ENCODE measurements around the gene SLC35E3. TPM values are rescaled to one million over a fixed set of nuclear protein-coding genes. Genes with fewer than 3 reads are reported as not detected.

The SLC35E3 gene
- total RNA-seq, 2 donors from 2014 or later = 0.95 to 14.1 TPM

GRCh38 chr12:68793436-68793835 is 47.5 kb downstream of the SLC35E3 start:
- H3K4me1 ChIP-seq (ENCODE audit: control insufficient read depth in 1 of 2, low read depth in 2 of 2) = no peaks in the 10 kb centered on the region
- no peak overlapping the region for H3K27ac ChIP-seq
- no peaks in the 10 kb centered on the region for H3K9me3 ChIP-seq
- DNase-seq (ENCODE audit: low spot score) (no peak), ATAC-seq (ENCODE audit: insufficient number of reproducible peaks, low FRiP score, low read depth) (no peak)
- TF ChIP-seq CTCF (IDR thresholded peaks at IDR 0.05) = no peak
- H3K36me3 ChIP-seq = no peaks in the 10 kb centered on the region
- H3K4me3 ChIP-seq = no peak overlapping the region
- no peaks in the 10 kb centered on the region for H3K27me3 ChIP-seq (replicated peaks; ENCODE audit: insufficient read depth)

GRCh38 chr12:68793975-68794652 is 48.1 kb downstream of the SLC35E3 start:
- Histone ChIP-seq H3K9me3 (no peaks in the 10 kb centered on the region), H3K27me3 (replicated peaks; ENCODE audit: insufficient read depth) (no peaks in the 10 kb centered on the region), H3K4me3 (no peak overlapping the region), H3K4me1 (ENCODE audit: control insufficient read depth in 1 of 2, low read depth in 2 of 2) (no peaks in the 10 kb centered on the region), H3K36me3 (no peaks in the 10 kb centered on the region), H3K27ac (no peak overlapping the region)
- no peak for ATAC-seq (ENCODE audit: insufficient number of reproducible peaks, low FRiP score, low read depth)
- DNase-seq (ENCODE audit: low spot score) = no peak
- TF ChIP-seq CTCF (IDR thresholded peaks at IDR 0.05) = no peak

GRCh38 chr12:68794653-68795251 is 48.8 kb downstream of the SLC35E3 start:
- DNase-seq (ENCODE audit: low spot score) (no peak), ATAC-seq (ENCODE audit: insufficient number of reproducible peaks, low FRiP score, low read depth) (no peak)
- H3K27ac ChIP-seq = no peak overlapping the region
- no peak overlapping the region for H3K4me3 ChIP-seq
- no peaks in the 10 kb centered on the region for H3K9me3 ChIP-seq
- H3K36me3 ChIP-seq = no peaks in the 10 kb centered on the region
- no peaks in the 10 kb centered on the region for H3K27me3 ChIP-seq (replicated peaks; ENCODE audit: insufficient read depth)
- no peak for TF ChIP-seq CTCF (IDR thresholded peaks at IDR 0.05)
- H3K4me1 ChIP-seq (ENCODE audit: control insufficient read depth in 1 of 2, low read depth in 2 of 2) = no peaks in the 10 kb centered on the region

GRCh38 chr12:68796399-68796798 is 50.4 kb downstream of the SLC35E3 start:
- ATAC-seq (ENCODE audit: insufficient number of reproducible peaks, low FRiP score, low read depth) (no peak), DNase-seq (ENCODE audit: low spot score) (no peak)
- Histone ChIP-seq H3K27me3 (replicated peaks; ENCODE audit: insufficient read depth) (no peaks in the 10 kb centered on the region), H3K4me1 (ENCODE audit: control insufficient read depth in 1 of 2, low read depth in 2 of 2) (no peaks in the 10 kb centered on the region), H3K36me3 (no peaks in the 10 kb centered on the region), H3K27ac (no peak overlapping the region), H3K9me3 (no peaks in the 10 kb centered on the region), H3K4me3 (no peak overlapping the region)
- TF ChIP-seq CTCF (IDR thresholded peaks at IDR 0.05) = no peak

- no peaks in the 10 kb centered on the region for H3K36me3 ChIP-seq
- no peak overlapping the region for H3K27ac ChIP-seq
- ATAC-seq (ENCODE audit: insufficient number of reproducible peaks, low FRiP score, low read depth) (no peak), DNase-seq (ENCODE audit: low spot score) (no peak)
- H3K9me3 ChIP-seq = no peaks in the 10 kb centered on the region
- no peaks in the 10 kb centered on the region for H3K27me3 ChIP-seq (replicated peaks; ENCODE audit: insufficient read depth)
- no peak for TF ChIP-seq CTCF (IDR thresholded peaks at IDR 0.05)
- no peak overlapping the region for H3K4me3 ChIP-seq
- H3K4me1 ChIP-seq (ENCODE audit: control insufficient read depth in 1 of 2, low read depth in 2 of 2) = no peaks in the 10 kb centered on the region
Observed at GRCh38 chr12:68798882-68799234, 52.9 kb downstream of the SLC35E3 start.
